ENCODE data around the gene PLEKHN1.

PLEKHN1 gene

DNA sequence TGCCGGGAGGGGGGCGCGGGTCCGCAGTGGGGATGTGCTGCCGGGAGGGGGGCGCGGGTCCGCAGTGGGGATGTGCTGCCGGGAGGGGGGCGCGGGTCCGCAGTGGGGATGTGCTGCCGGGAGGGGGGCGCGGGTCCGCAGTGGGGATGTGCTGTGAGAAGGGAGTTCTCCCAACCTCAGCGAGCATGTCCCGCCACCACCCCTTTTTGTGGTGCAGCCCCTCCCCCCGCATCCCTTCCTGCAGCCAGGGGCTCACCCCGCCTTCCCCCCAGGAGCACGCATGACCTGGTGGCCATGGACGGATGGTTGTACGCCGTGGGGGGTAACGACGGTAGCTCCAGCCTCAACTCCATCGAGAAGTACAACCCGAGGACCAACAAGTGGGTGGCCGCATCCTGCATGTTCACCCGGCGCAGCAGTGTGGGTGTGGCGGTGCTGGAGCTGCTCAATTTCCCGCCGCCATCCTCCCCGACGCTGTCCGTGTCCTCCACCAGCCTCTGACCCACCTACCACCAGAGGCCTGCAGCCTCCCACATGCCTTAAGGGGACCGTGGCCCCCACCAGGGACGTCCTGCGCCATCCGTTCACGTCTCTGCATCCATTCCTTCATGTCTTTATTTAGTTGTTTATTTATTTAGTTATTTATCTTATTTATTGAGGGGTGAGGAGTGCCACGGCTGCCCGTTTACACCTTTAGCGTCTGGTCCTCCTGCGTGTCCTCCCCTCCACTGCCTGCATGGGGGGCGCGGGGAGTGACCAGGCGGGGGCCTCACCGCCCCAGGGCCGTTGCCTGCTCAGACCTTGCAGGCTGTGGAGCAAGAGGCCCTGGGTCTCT is 1.4 kb upstream of the PLEKHN1 start:
- no peak overlapping the region for H3K4me2 ChIP-seq (ENCODE audit: low read depth, low read length)
- no peak overlapping the region for H3K27ac ChIP-seq (ENCODE audit: low read length)
- H3F3A ChIP-seq (ENCODE audit: insufficient read depth, low read length): peaks cover 4% of the 10 kb centered on the region; the same call in 1 of the 2 replicates
- H3K9me2 ChIP-seq (replicated peaks; ENCODE audit: insufficient read depth, low read length): no peaks in the 10 kb centered on the region
- H3K9me3 ChIP-seq (replicated peaks; ENCODE audit: insufficient read depth, low read length): no peaks in the 10 kb centered on the region
- DNase-seq: no peak
- no peak overlapping the region for H3K4me3 ChIP-seq (ENCODE audit: low read length)
- H2AFZ ChIP-seq (ENCODE audit: low read length): no peak overlapping the region
- H3K36me3 ChIP-seq (replicated peaks; ENCODE audit: insufficient read depth, low read length): no peaks in the 10 kb centered on the region
- no peak overlapping the region for H3K9ac ChIP-seq (ENCODE audit: low read length)
- H4K20me1 ChIP-seq (ENCODE audit: insufficient read depth, low read length): no peaks in the 10 kb centered on the region
- no peaks in the 10 kb centered on the region for H3K27me3 ChIP-seq (replicated peaks; ENCODE audit: insufficient read depth, low read length)
- TF ChIP-seq EZH2phosphoT487 (IDR thresholded peaks at IDR 0.05; ENCODE audit: low read length): no peak
- no peak for TF ChIP-seq EZH2 (optimal IDR thresholded peaks at IDR 0.05; ENCODE audit: low read depth, low read length)
- TF ChIP-seq CTCF (IDR thresholded peaks at IDR 0.05; ENCODE audit: low read length): no peak
- H3K79me2 ChIP-seq (ENCODE audit: low read length): no peaks in the 10 kb centered on the region
- peaks cover 9% of the 10 kb centered on the region for H3K4me1 ChIP-seq (ENCODE audit: low read length)

- peak overlapping the region; percentile 92 for H2AFZ ChIP-seq (ENCODE audit: low read length)
- peak overlapping the region; percentile 89; the same call in 1 of the 2 replicates for H3K4me3 ChIP-seq (ENCODE audit: low read length)
- H3K4me2 ChIP-seq (ENCODE audit: low read depth, low read length): peak overlapping the region; percentile 100; the same call in 1 of the 2 replicates
- H3K36me3 ChIP-seq (replicated peaks; ENCODE audit: insufficient read depth, low read length): no peaks in the 10 kb centered on the region
- H3K27me3 ChIP-seq (replicated peaks; ENCODE audit: insufficient read depth, low read length): no peaks in the 10 kb centered on the region
- H3K9me2 ChIP-seq (replicated peaks; ENCODE audit: insufficient read depth, low read length): no peaks in the 10 kb centered on the region
- H3K9me3 ChIP-seq (replicated peaks; ENCODE audit: insufficient read depth, low read length): no peaks in the 10 kb centered on the region
- H3K4me1 ChIP-seq (ENCODE audit: low read length): peaks cover 9% of the 10 kb centered on the region
- DNase-seq: no peak
- no peaks in the 10 kb centered on the region for H4K20me1 ChIP-seq (ENCODE audit: insufficient read depth, low read length)
- peaks cover 4% of the 10 kb centered on the region; the same call in 1 of the 2 replicates for H3F3A ChIP-seq (ENCODE audit: insufficient read depth, low read length)
- no peaks in the 10 kb centered on the region for H3K79me2 ChIP-seq (ENCODE audit: low read length)
- H3K9ac ChIP-seq (ENCODE audit: low read length): peak overlapping the region; percentile 60; the same call in 1 of the 2 replicates
- no peak overlapping the region for H3K27ac ChIP-seq (ENCODE audit: low read length)
- TF ChIP-seq CTCF (IDR thresholded peaks at IDR 0.05; ENCODE audit: low read length) (no peak), EZH2 (optimal IDR thresholded peaks at IDR 0.05; ENCODE audit: low read depth, low read length) (no peak), EZH2phosphoT487 (IDR thresholded peaks at IDR 0.05; ENCODE audit: low read length) (no peak)
Measured at GRCh38 chr1:965526-966134, 652 bp upstream of the PLEKHN1 start.

DNA sequence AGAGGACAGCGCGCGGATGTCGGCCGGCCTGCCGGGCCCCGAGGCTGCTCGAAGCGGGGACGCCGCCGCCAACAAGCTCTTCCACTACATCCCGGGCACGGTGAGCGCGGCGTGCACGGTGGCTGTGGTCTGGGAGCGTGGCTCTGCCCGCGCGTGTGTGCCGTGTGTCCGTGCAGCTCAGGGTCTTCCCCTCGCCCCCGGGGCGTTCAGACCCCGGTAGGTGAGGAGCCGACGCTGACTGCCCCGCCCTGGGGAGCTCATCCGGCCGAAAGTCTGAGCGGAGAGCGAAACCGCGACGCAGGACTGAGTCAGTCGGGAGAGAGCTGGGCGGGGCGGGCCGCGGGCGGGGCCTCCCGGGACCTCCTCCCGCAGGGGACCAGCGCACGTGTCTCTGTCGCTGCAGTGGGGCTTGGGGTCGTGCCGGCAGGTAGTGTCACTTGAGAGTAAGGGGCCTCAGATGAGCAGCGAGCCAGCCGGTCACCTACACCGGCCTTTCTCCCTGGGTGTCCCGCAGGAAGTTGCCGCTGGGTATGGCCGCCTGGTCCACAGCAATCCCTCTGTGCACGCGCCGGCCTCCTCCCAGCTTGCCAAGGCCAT is 520 bp downstream of the PLEKHN1 start:
- H3F3A ChIP-seq (ENCODE audit: insufficient read depth, low read length): peaks cover 4% of the 10 kb centered on the region; the same call in 1 of the 2 replicates
- peak overlapping the region; percentile 89 for H3K4me3 ChIP-seq (ENCODE audit: low read length)
- TF ChIP-seq CTCF (IDR thresholded peaks at IDR 0.05; ENCODE audit: low read length): no peak
- no peaks in the 10 kb centered on the region for H4K20me1 ChIP-seq (ENCODE audit: insufficient read depth, low read length)
- H3K9me2 ChIP-seq (replicated peaks; ENCODE audit: insufficient read depth, low read length): no peaks in the 10 kb centered on the region
- H3K27ac ChIP-seq (ENCODE audit: low read length): peak overlapping the region; percentile 70
- no peaks in the 10 kb centered on the region for H3K36me3 ChIP-seq (replicated peaks; ENCODE audit: insufficient read depth, low read length)
- peak overlapping the region; percentile 60; the same call in 1 of the 2 replicates for H3K9ac ChIP-seq (ENCODE audit: low read length)
- H2AFZ ChIP-seq (ENCODE audit: low read length): peak overlapping the region; percentile 92
- no peaks in the 10 kb centered on the region for H3K27me3 ChIP-seq (replicated peaks; ENCODE audit: insufficient read depth, low read length)
- H3K4me2 ChIP-seq (ENCODE audit: low read depth, low read length): peak overlapping the region; percentile 100
- H3K4me1 ChIP-seq (ENCODE audit: low read length): peaks cover 9% of the 10 kb centered on the region
- no peaks in the 10 kb centered on the region for H3K79me2 ChIP-seq (ENCODE audit: low read length)
- peak; percentile 79 for DNase-seq
- no peaks in the 10 kb centered on the region for H3K9me3 ChIP-seq (replicated peaks; ENCODE audit: insufficient read depth, low read length)
